H1 (cell line): ENCODE results near the gene AVPI1. TPM values are rescaled to one million over a fixed set of nuclear protein-coding genes. Genes with fewer than 3 reads are reported as not detected.
A peak's percentile ranks its signal among the peaks of the same experiment; 100 is the strongest.

Experiments
- CTCF ChIA-PET: fragments of 300-600 bp; sonication (Branson Sonifier 250); formaldehyde crosslinking; loops from one replicate; lab custom pipeline; 2021; ENCODE audit not compliant: partially characterized antibody; lab: Charles Lee
- POLR2A ChIA-PET: fragments of 300-600 bp; sonication (Branson Sonifier 250); formaldehyde crosslinking; loops from one replicate; lab custom pipeline; 2021; ENCODE audit warnings: inconsistent platforms; ENCODE audit not compliant: partially characterized antibody; lab: Charles Lee
- DNase-seq, 2 experiments: peaks; one replicate each; pipeline versions ENCODE4 v3.0.0 to v3.0.0-alpha.2; 2010 to 2022; ENCODE audit warnings: low spot score in 2 of 2, low read depth in 1 of 2, mixed read lengths in 1 of 2
- FAIRE-seq: peaks from 2 replicates; lab custom pipeline; 2011; peaks lifted over from hg19 to GRCh38; lab: Jason Lieb, UNC
- H2AFZ ChIP-seq: 2 replicates; pipeline ENCODE4 v1.8.1; 2012; ENCODE audit warnings: low read length, inconsistent platforms
- H2AK5ac ChIP-seq: 2 replicates; pipeline ENCODE4 v1.6.1; 2013; ENCODE audit warnings: low read depth, low read length
- H2BK120ac ChIP-seq: replicated peaks from 2 replicates; pipeline ENCODE3; 2013; ENCODE audit warnings: low read depth, low read length, inconsistent platforms
- H2BK12ac ChIP-seq: 2 replicates; pipeline ENCODE4 v1.6.1; 2013; ENCODE audit warnings: low read depth, low read length
- H2BK15ac ChIP-seq: 2 replicates; pipeline ENCODE4 v1.6.1; 2013; ENCODE audit warnings: low read length
- H2BK20ac ChIP-seq: 2 replicates; pipeline ENCODE4 v1.6.1; 2013; ENCODE audit warnings: low read length
- H2BK5ac ChIP-seq: 2 replicates; pipeline ENCODE4 v1.6.1; 2013; ENCODE audit warnings: low read depth, low read length
- H3K14ac ChIP-seq: 2 replicates; pipeline ENCODE4 v1.6.1; 2013; ENCODE audit warnings: inconsistent platforms; ENCODE audit not compliant: insufficient read length
- H3K18ac ChIP-seq: 2 replicates; pipeline ENCODE4 v1.6.1; 2013; ENCODE audit warnings: low read length; ENCODE audit errors: extremely low read depth
- H3K23ac ChIP-seq: 2 replicates; pipeline ENCODE4 v1.6.1; 2013; ENCODE audit warnings: inconsistent platforms; ENCODE audit not compliant: insufficient read length
- H3K23me2 ChIP-seq: 2 replicates; pipeline ENCODE4 v1.6.1; 2013; ENCODE audit warnings: low read depth, low read length
- H3K27ac ChIP-seq: 2 replicates; pipeline ENCODE4 v1.6.1; 2011; ENCODE audit warnings: low read depth, low read length, inconsistent platforms
- H3K27me3 ChIP-seq, 4 experiments: replicated peaks in 1 of 4; 1 replicate in 1 of 4; 2 replicates in 3 of 4; pipeline versions ENCODE4 v1.6.1 to v1.8.1; 2011 to 2013; ENCODE audit warnings: low read length in 3 of 4, mild to moderate bottlenecking in 3 of 4, inconsistent platforms in 2 of 4, mixed read lengths in 2 of 4, moderate library complexity in 1 of 4; ENCODE audit not compliant: control insufficient read depth in 3 of 4, insufficient read depth in 3 of 4; ENCODE audit errors: extremely low read depth in 1 of 4
- H3K36me3 ChIP-seq, 4 experiments: 2 replicates each; pipeline versions ENCODE4 v1.6.1 to v1.8.1; 2011 to 2013; ENCODE audit warnings: mild to moderate bottlenecking in 4 of 4, low read length in 3 of 4, moderate library complexity in 2 of 4, control low read depth in 1 of 4, inconsistent platforms in 1 of 4; ENCODE audit not compliant: insufficient read depth in 4 of 4, control insufficient read depth in 2 of 4
- H3K4ac ChIP-seq: replicated peaks from 2 replicates; pipeline ENCODE3; 2013; ENCODE audit warnings: low read length, low read depth, mixed read lengths, inconsistent platforms; ENCODE audit not compliant: insufficient read length
- H3K4me1 ChIP-seq, 4 experiments: replicated peaks in 1 of 4; 1 replicate in 1 of 4; 2 replicates in 3 of 4; pipeline versions ENCODE4 v1.6.1 to v1.8.1; 2011 to 2013; ENCODE audit warnings: low read length in 3 of 4, inconsistent platforms in 2 of 4, mixed read lengths in 1 of 4; ENCODE audit not compliant: insufficient read depth in 4 of 4, control insufficient read depth in 3 of 4
- H3K4me2 ChIP-seq, 2 experiments: 2 replicates each; pipeline versions ENCODE4 v1.6.1 to v1.8.1; 2011 to 2013; ENCODE audit warnings: low read depth in 2 of 2, low read length in 2 of 2, control low read depth in 1 of 2, inconsistent platforms in 1 of 2, mild to moderate bottlenecking in 1 of 2; ENCODE audit not compliant: insufficient read depth in 1 of 2
- H3K4me3 ChIP-seq, 4 experiments: fragments of 200-600, 300-600 bp in 1 of 4; sonication (generic), shearing (Covaris generic), sonication (Bioruptor Twin) in 1 of 4; 2 replicates each; pipeline versions ENCODE4 v1.5.1 to v1.8.1; 2011 to 2016; ENCODE audit warnings: low read length in 4 of 4, low read depth in 3 of 4, control low read depth in 2 of 4, inconsistent platforms in 2 of 4, mild to moderate bottlenecking in 2 of 4, mixed read lengths in 1 of 4, moderate library complexity in 1 of 4; ENCODE audit not compliant: insufficient read depth in 2 of 4; ENCODE audit errors: extremely low read depth in 1 of 4
- H3K56ac ChIP-seq: replicated peaks from 2 replicates; pipeline ENCODE3; 2013; ENCODE audit warnings: low read depth, mild to moderate bottlenecking, mixed read lengths, low read length, inconsistent platforms; ENCODE audit not compliant: insufficient read length
- H3K79me1 ChIP-seq: 2 replicates; pipeline ENCODE4 v1.6.1; 2013; ENCODE audit warnings: low read depth, low read length, control low read depth
- H3K79me2 ChIP-seq, 2 experiments: 2 replicates each; pipeline versions ENCODE4 v1.6.1 to v1.8.1; 2012 to 2013; ENCODE audit warnings: low read length in 2 of 2, mild to moderate bottlenecking in 2 of 2, inconsistent platforms in 1 of 2; ENCODE audit not compliant: insufficient read depth in 2 of 2, control insufficient read depth in 1 of 2
- H3K9ac ChIP-seq, 4 experiments: replicated peaks in 1 of 4; 1 replicate in 1 of 4; 2 replicates in 3 of 4; pipeline versions ENCODE4 v1.6.1 to v1.8.1; 2011 to 2013; ENCODE audit warnings: low read depth in 3 of 4, low read length in 3 of 4, control low read depth in 2 of 4, mild to moderate bottlenecking in 2 of 4, moderate library complexity in 2 of 4, inconsistent platforms in 1 of 4; ENCODE audit errors: extremely low read depth in 1 of 4
- H3K9me3 ChIP-seq, 2 experiments: 2 replicates each; pipeline versions ENCODE4 v1.6.1 to v1.8.1; 2012 to 2013; ENCODE audit warnings: mild to moderate bottlenecking in 2 of 2, moderate library complexity in 2 of 2, control low read depth in 1 of 2, inconsistent platforms in 1 of 2, low read depth in 1 of 2, low read length in 1 of 2, mixed read lengths in 1 of 2; ENCODE audit not compliant: insufficient read depth in 2 of 2
- H4K20me1 ChIP-seq, 2 experiments: replicated peaks in 1 of 2; 2 replicates each; pipeline versions ENCODE3 to v1.8.1; 2011 to 2013; ENCODE audit warnings: inconsistent platforms in 2 of 2, low read length in 2 of 2, mild to moderate bottlenecking in 1 of 2; ENCODE audit not compliant: insufficient read depth in 2 of 2, control insufficient read depth in 1 of 2
- H4K5ac ChIP-seq: 2 replicates; pipeline ENCODE4 v1.6.1; 2013; ENCODE audit warnings: low read length, low read depth, mixed read lengths, inconsistent platforms; ENCODE audit not compliant: insufficient read length
- H4K8ac ChIP-seq: 2 replicates; pipeline ENCODE4 v1.8.0; 2013; ENCODE audit warnings: mild to moderate bottlenecking, moderate library complexity, low read length, inconsistent platforms; ENCODE audit not compliant: insufficient read depth; ENCODE audit errors: extremely low read depth
- H4K91ac ChIP-seq: replicated peaks from 2 replicates; pipeline ENCODE3; 2013; ENCODE audit warnings: low read length, mixed read lengths, inconsistent platforms; ENCODE audit not compliant: insufficient read length
- BACH1 ChIP-seq: IDR thresholded peaks from 2 replicates; pipeline ENCODE4 v1.6.1; 2012; ENCODE audit warnings: low read length, improper control_type of control experiment
- EZH2 ChIP-seq: fragments of 200-600 bp; sonication (generic); IDR thresholded peaks from 2 replicates; pipeline ENCODE4 v1.7.1; 2012; ENCODE audit warnings: low read depth, mild to moderate bottlenecking, moderate library complexity, low read length, inconsistent platforms; ENCODE audit not compliant: severe bottlenecking
- GTF2F1 ChIP-seq: IDR thresholded peaks from 2 replicates; pipeline ENCODE4 v1.6.1; 2012; ENCODE audit warnings: low read depth, low read length, improper control_type of control experiment, borderline replicate concordance
- JUND ChIP-seq: IDR thresholded peaks from 2 replicates; pipeline ENCODE4 v1.6.1; 2011; ENCODE audit warnings: mild to moderate bottlenecking, improper control_type of control experiment, low read length
- KDM1A ChIP-seq: fragments of 200-600, 300-600 bp; sonication (generic); IDR thresholded peaks from 2 replicates; pipeline ENCODE4 v1.7.1; 2016; ENCODE audit warnings: mild to moderate bottlenecking, low read length, borderline replicate concordance
- NRF1 ChIP-seq: IDR thresholded peaks from 2 replicates; pipeline ENCODE4 v1.6.1; 2011; ENCODE audit warnings: mild to moderate bottlenecking, low read depth, low read length, improper control_type of control experiment
- SP2 ChIP-seq: IDR thresholded peaks from 2 replicates; pipeline ENCODE4 v1.6.1; 2012; ENCODE audit warnings: mild to moderate bottlenecking, low read length, inconsistent platforms
- SP4 ChIP-seq: IDR thresholded peaks from 2 replicates; pipeline ENCODE4 v1.6.1; 2012; ENCODE audit warnings: low read length, inconsistent platforms
- YY1 ChIP-seq: IDR thresholded peaks from 2 replicates; pipeline ENCODE4 v1.6.1; 2011; ENCODE audit warnings: low read depth, mild to moderate bottlenecking, low read length
- WGBS, 2 experiments: shearing (Covaris generic) in 1 of 2; methylation state at CpG; one replicate each; pipeline versions ENCODE4 v1.1.6 to v1.1.7; 2013 to 2015; ENCODE audit warnings: low lambda C conversion rate in 2 of 2, mixed read lengths in 2 of 2, inconsistent platforms in 1 of 2, low coverage in 1 of 2, missing lambda C conversion rate in 1 of 2; ENCODE audit not compliant: insufficient replicate concordance in 2 of 2, insufficient coverage in 1 of 2, insufficient read length in 1 of 2; ENCODE audit errors: extremely low coverage in 1 of 2, missing lambda C conversion rate in 1 of 2; 5-methylcytosine and 5-hydroxymethylcytosine counted together
- polyA plus RNA-seq, 7 experiments: library from polyadenylated mRNA; depleted of rRNA in 3 of 7; stranded (reverse) in 5 of 7; unstranded in 2 of 7; fragments of >200 nt in 5 of 7; fragments of 200-250 nt in 2 of 7; gene quantifications; 1 replicate in 5 of 7; 2 replicates in 1 of 7; 4 replicates in 1 of 7; pipeline versions ENCODE4 v1.2.1 to v1.2.3, GENCODE V29; 2011 to 2013; ENCODE audit warnings: missing spikeins in 2 of 7, mixed read lengths in 2 of 7
- total RNA-seq: library from RNA; stranded (reverse); fragmentation: NEBNext Ultra II Directional; extraction: Animal tissue kit (Norgen Biotek cat#: 25700); gene quantifications from 2 replicates; pipeline ENCODE4 v1.2.1, GENCODE V29; 2021
- TF ChIP-seq, protein P1 (sequence below): IDR thresholded peaks from 2 replicates; pipeline ENCODE4 v1.6.1; 2011; ENCODE audit warnings: low read length, improper control_type of control experiment

Gene AVPI1
- total and polyA plus RNA-seq, 2 of the 8 experiments (the other 6 are each of a cell fraction or from before 2014, with no cell fraction given) = 9.0 to 13.5 TPM

GRCh38 chr10:97711640-97712572 is 24.9 kb upstream of the AVPI1 start:
- DNase-seq (no peak), FAIRE-seq (no peak)
- WGBS, 2 experiments = 86% methylated on average over 9 of the region's 9 CpGs; no CpG with 5 or more reads in 1 of the 2 experiments
- Histone ChIP-seq H3K23me2 (peaks cover 16% of the 10 kb centered on the region), H3K9me3 (no peaks in the 10 kb centered on the region), H4K5ac (no peak overlapping the region), H3K4me1 (peaks cover 4 to 11% (median 8%) of the 10 kb centered on the region in 4 experiments; a peak in 6 of 7 replicates), H4K20me1 (no peaks in the 10 kb centered on the region), H2AFZ (no peak overlapping the region), H4K8ac (no peak overlapping the region), H3K79me1 (no peaks in the 10 kb centered on the region), H3K9ac (no peak overlapping the region; a peak in 1 of 7 replicates), H2BK120ac (no peak overlapping the region), H2AK5ac (peak overlapping the region; percentile 20; the same call in 1 of the 2 replicates), H2BK5ac (no peak overlapping the region), H3K27ac (no peak overlapping the region), H4K91ac (no peak overlapping the region), H3K79me2 (peaks cover 0 to 5% of the 10 kb centered on the region in 2 experiments; a peak in 1 of 4 replicates), H3K56ac (no peak overlapping the region), H3K27me3 (no peaks in the 10 kb centered on the region), H3K4me2 (no peak overlapping the region; a peak in 1 of 4 replicates), H2BK15ac (peak overlapping the region; percentile 95; the same call in 1 of the 2 replicates), H3K4ac (no peak overlapping the region), H2BK12ac (no peak overlapping the region), H3K18ac (no peak overlapping the region; the same call in 1 of the 2 replicates), H3K4me3 (no peak overlapping the region), H3K36me3 (0 out of 8 replicates have a peak, but pooled peaks cover 0 to 2% (median 0%) of the 10 kb centered on the region in 4 experiments), H2BK20ac (no peak overlapping the region; the same call in 1 of the 2 replicates), H3K23ac (no peak overlapping the region), H3K14ac (no peak overlapping the region)
- ChIA-PET CTCF (interaction anchor here (1.0 to 20.9 kb wide), 7 partner anchors 6 to 190 kb away, joined by 3 to 773 read pairs (median 52); partner anchors contain the start of genes AVPI1 and ZFYVE27), POLR2A (interaction anchor here (1.2 to 12.5 kb wide), 4 partner anchors 10 to 35 kb away, joined by 3 to 234 read pairs (median 32); partner anchors contain the start of genes AVPI1 and ZFYVE27)
- TF ChIP-seq KDM1A (no peak), NRF1 (no peak), EZH2 (no peak), GTF2F1 (no peak), YY1 (no peak), SP2 (no peak), SP4 (no peak), BACH1 (no peak), JUND (no peak)
- TF ChIP-seq, protein P1, sequence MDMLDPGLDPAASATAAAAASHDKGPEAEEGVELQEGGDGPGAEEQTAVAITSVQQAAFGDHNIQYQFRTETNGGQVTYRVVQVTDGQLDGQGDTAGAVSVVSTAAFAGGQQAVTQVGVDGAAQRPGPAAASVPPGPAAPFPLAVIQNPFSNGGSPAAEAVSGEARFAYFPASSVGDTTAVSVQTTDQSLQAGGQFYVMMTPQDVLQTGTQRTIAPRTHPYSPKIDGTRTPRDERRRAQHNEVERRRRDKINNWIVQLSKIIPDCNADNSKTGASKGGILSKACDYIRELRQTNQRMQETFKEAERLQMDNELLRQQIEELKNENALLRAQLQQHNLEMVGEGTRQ = no peak
